Lower lobe of right lung (tissue), 2 donors: ENCODE results near the gene HECW1. TPM values are rescaled to one million over a fixed set of nuclear protein-coding genes. Genes with fewer than 3 reads are reported as not detected.

ENCODE experiments used
- ATAC-seq, 2 donors: fragments of 200-7000 bp; cut with Tn5 transposase; one replicate each; pipeline ENCODE4 v1.9.1; 2020 to 2022; ENCODE audit warnings: mild to moderate bottlenecking in 2 of 2, moderate library complexity in 2 of 2
- DNase-seq: peaks from one replicate; pipeline ENCODE4 v3.0.0-alpha.2; 2020
- H3K27ac ChIP-seq: fragments of 200-600 bp; one replicate; pipeline ENCODE4 v1.8.0; 2022
- H3K27me3 ChIP-seq: fragments of 200-600 bp; one replicate; pipeline ENCODE4 v1.8.0; 2022; ENCODE audit warnings: low read depth
- H3K36me3 ChIP-seq: fragments of 200-600 bp; one replicate; pipeline ENCODE4 v1.8.0; 2022; ENCODE audit warnings: mild to moderate bottlenecking
- H3K4me1 ChIP-seq: fragments of 200-600 bp; one replicate; pipeline ENCODE4 v1.8.0; 2022
- H3K4me3 ChIP-seq: fragments of 200-600 bp; one replicate; pipeline ENCODE4 v1.8.0; 2022; ENCODE audit warnings: mild to moderate bottlenecking
- H3K9me3 ChIP-seq: fragments of 200-600 bp; one replicate; pipeline ENCODE4 v1.8.0; 2022
- intact Hi-C: fragments of 100-400 bp; cut with DNase I; formaldehyde crosslinking; loops from one replicate; pipeline ENCODE4 v1.11.0; 2022
- total RNA-seq: library from RNA; stranded (reverse); fragmentation: NEBNext Ultra II Directional; extraction: Animal tissue kit (Norgen Biotek cat#: 25700); gene quantifications from one replicate; pipeline ENCODE4 v1.2.1, GENCODE V29; 2021
- TF ChIP-seq, protein P1 (sequence below): fragments of 200-600 bp; IDR thresholded peaks from one replicate; pipeline ENCODE4 v1.8.0; 2022; ENCODE audit warnings: antibody characterized with exemption, mild to moderate bottlenecking
- donor health status: DM: no; HTN: yes; CAD: no; lungs with severe emphysema.

The HECW1 gene
- total RNA-seq, 1 donor from 2014 or later: 0.06 TPM

DNA sequence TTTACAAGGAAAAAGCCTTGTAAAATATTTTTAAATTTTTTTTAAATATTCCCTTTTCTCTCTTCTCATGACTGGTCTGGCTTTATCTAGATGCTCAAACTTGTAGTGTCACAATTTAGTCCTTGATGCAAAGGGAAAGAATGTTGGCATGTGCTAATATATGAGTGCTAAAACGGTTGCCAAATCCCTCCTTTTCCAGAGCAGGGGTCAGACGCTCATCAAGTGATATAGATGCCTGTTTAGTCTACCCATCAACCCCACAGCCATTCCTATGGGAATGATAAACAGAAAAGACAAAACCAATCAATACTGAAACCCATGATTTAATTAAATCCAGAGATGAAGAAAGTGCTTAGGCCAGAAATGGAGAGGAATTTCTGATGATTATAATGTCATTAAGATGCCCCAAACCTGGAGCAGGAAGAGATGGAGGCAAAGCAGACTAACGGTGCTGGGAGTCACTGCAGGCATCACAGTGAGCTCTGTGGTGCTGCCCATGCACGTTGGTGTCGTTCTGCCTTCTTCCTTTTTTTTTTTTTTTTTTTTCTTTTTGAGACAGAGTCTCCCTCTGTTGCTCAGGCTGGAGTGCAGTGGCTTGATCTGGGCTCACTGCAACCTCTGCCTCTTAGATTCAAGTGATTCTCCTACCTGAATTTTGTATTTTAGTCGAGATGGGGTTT lies 260.4 kb downstream of the HECW1 start:
- DNase-seq: no peak
- ATAC-seq: no peak
- H3K9me3 ChIP-seq: no peaks in the 10 kb centered on the region
- TF ChIP-seq, protein P1, sequence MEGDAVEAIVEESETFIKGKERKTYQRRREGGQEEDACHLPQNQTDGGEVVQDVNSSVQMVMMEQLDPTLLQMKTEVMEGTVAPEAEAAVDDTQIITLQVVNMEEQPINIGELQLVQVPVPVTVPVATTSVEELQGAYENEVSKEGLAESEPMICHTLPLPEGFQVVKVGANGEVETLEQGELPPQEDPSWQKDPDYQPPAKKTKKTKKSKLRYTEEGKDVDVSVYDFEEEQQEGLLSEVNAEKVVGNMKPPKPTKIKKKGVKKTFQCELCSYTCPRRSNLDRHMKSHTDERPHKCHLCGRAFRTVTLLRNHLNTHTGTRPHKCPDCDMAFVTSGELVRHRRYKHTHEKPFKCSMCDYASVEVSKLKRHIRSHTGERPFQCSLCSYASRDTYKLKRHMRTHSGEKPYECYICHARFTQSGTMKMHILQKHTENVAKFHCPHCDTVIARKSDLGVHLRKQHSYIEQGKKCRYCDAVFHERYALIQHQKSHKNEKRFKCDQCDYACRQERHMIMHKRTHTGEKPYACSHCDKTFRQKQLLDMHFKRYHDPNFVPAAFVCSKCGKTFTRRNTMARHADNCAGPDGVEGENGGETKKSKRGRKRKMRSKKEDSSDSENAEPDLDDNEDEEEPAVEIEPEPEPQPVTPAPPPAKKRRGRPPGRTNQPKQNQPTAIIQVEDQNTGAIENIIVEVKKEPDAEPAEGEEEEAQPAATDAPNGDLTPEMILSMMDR: no peak
- intact Hi-C loops: no loop called here
- H3K4me1 ChIP-seq: no peaks in the 10 kb centered on the region
- H3K27me3 ChIP-seq: no peaks in the 10 kb centered on the region
- H3K4me3 ChIP-seq: no peak overlapping the region
- no peak overlapping the region for H3K27ac ChIP-seq
- H3K36me3 ChIP-seq: no peaks in the 10 kb centered on the region

DNA sequence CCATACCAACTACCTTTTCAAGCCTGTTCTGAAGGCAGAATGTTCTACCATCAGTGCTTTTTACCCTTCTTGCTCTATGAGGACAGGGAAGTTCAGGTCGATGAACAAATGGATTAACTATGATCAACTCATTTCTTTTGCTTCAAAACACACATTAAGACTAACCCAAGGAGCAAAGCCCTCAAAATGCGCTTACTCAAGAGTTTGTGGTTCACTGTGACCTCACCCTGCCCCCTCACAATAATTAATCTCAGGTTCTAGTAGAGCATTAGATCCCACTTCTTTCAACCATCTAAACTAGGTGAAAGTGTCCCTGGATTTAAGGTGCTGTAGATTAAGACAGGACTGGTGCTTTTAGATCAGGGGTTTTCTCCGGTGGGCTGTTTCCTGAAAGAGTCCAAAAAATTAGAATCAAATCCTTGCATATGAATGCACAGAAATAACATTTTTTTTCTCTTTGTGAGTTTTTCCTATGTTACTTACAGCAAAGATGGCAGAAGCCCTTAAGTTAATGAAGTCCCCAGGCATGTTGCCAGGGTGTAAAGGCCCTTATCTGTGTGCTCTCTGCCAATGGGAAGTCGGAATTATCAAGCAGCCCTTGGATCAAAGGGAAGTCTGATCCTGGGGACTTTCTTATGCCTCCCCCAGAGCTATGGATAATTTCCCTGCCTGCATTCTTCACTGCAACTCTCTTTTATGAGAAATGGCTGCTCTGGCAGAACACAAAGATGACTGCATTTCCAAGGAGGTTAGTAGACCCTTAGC lies 264.9 kb downstream of the HECW1 start:
- H3K27ac ChIP-seq: no peak overlapping the region

DNA sequence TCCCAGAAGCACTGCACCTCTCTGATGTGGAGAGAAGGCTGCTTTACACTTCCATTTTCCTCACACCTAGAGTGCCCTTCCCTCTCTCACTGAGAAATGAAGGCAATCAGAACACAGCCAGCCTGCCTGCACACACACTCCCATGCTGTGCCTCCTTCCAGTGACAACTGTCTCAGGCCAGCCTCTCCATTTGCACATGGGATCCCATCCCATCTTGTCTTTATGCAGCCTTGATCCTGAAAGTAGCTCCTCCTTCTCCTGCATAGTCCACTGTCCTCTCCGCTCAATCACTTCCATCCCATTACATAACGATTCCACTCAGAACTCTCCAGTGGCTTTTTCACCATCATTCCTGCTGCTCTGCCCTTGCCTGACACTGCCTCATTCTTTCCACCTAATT lies 266.8 kb downstream of the HECW1 start:
- Histone ChIP-seq H3K4me3 (no peak overlapping the region), H3K9me3 (no peaks in the 10 kb centered on the region), H3K27me3 (no peaks in the 10 kb centered on the region), H3K27ac (no peak overlapping the region), H3K36me3 (no peaks in the 10 kb centered on the region), H3K4me1 (no peaks in the 10 kb centered on the region)
- ATAC-seq (no peak), DNase-seq (no peak)
- TF ChIP-seq, protein P1: no peak
- intact Hi-C loops: no loop called here

More for the DNA sequence above, 264.9 kb downstream of the HECW1 start:
- H3K36me3 ChIP-seq: no peaks in the 10 kb centered on the region
- H3K4me3 ChIP-seq: no peak overlapping the region
- H3K27me3 ChIP-seq: no peaks in the 10 kb centered on the region
- no peaks in the 10 kb centered on the region for H3K9me3 ChIP-seq
- DNase-seq: no peak
- intact Hi-C loops: no loop called here
- H3K4me1 ChIP-seq: no peaks in the 10 kb centered on the region
- TF ChIP-seq, protein P1: no peak
- ATAC-seq: no peak

DNA sequence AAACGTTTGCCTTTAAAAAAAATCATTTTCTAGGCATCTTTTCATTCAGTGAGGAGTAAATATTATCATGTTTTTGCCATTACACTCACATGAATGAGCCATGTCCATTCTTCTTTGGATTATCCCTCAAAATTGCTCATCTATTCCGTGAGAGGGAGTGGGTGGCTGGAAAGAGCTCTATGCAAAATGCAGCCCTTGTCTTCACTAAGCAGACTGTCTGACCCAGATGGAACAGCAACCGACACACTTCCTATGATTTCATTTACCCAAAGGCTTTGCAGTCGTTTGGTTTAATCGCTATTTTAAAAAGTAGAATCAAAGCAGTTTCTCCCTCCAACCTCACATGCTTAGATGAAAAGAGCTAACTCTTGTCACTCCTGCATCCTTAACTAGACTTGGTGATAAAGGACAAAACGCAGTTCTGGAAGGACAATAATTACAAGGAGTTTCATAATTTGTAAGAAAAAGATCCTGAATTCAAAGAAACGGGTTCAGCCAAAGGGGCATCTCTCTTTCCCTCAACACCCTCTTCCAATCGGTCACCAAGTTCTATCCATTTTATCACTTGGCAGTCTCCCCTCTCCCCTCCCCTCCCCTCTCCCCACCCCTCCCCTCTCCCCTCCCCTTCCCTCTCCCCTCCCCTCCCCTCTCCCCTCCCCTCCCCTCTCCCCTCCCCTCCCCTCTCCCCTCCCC lies 272.3 kb downstream of the HECW1 start:
- H3K4me3 ChIP-seq: no peak overlapping the region
- intact Hi-C loops: no loop called here
- TF ChIP-seq, protein P1: no peak
- H3K27me3 ChIP-seq: no peaks in the 10 kb centered on the region
- ATAC-seq (no peak), DNase-seq (no peak)
- H3K9me3 ChIP-seq: no peaks in the 10 kb centered on the region
- no peak overlapping the region for H3K27ac ChIP-seq
- no peaks in the 10 kb centered on the region for H3K36me3 ChIP-seq
- H3K4me1 ChIP-seq: no peaks in the 10 kb centered on the region

DNA sequence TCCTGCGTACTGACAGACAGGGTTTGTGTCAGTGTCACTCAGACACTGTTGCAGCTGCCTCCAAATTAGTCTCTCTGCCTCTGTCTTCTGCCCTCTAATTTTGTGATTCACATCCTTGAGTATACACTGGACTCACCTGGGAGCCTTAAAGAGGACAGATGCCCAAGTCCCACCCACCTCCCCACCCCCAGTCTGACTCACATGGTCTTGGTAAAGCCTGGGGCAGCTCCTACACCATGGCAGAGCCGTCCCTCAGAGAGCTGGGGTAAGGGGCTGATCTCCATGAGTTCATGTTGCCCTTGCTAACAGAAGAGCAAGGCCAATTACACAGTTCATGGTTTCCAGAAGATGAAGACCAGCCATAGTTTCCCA lies 272.8 kb downstream of the HECW1 start:
- Histone ChIP-seq H3K9me3 (no peaks in the 10 kb centered on the region), H3K27me3 (no peaks in the 10 kb centered on the region), H3K4me3 (no peak overlapping the region), H3K36me3 (no peaks in the 10 kb centered on the region), H3K4me1 (no peaks in the 10 kb centered on the region), H3K27ac (no peak overlapping the region)
- ATAC-seq (no peak), DNase-seq (no peak)
- intact Hi-C loops: no loop called here
- TF ChIP-seq, protein P1: no peak
